ENCODE results near the gene TMEM59L. TPM values are rescaled to one million over a fixed set of nuclear protein-coding genes. Genes with fewer than 3 reads are reported as not detected.
A peak's percentile ranks its signal among the peaks of the same experiment; 100 is the strongest.

TMEM59L gene
- total and polyA plus RNA-seq, 2 of the 13 experiments (the other 11 are each of a cell fraction or from before 2014, with no cell fraction given), result 0.97 to 5.5 TPM

DNA sequence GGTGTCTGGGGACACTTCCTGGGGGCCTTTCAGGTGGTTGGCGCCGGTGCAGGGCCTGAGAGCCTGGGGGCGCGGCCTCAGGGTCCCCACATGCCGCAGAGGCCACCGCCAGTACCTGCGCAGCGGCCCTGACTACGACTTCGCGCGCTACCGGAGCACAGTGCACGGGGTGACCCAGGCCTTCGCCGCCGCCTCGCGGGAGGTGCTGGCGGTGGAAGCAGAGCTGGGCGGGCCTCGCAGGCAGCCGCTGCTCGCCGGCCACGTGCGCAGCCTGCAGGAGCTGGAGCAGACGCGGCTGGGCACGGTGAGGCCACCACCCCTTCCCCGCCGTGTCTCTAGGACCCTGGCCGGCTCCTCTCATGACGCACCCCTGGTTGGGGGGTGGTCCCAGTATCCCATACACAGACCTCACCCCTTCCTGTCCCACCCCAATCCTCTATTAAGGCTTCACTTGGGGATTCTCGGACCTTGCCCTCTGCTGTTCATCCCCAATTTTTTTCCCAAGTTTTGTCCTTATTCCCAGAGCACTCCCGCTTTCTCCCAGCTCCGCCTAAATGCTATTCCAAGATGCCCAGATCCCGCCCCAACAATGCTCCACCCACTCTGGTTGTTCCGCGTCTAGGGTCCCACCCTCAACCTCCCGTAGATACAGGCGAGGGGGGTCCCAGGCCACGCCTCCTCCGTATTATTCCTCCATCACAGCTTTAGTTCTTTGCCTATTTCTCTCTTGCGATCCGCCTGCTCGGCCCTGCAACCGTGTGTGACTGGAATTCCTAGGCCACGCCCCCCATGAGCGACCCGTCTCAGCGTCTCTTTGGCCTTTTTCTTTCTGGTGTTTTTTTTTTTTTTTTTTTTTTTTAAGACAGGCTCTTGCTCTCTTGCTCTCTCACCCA, 23.0 kb upstream of the TMEM59L start (continued):
- TF ChIP-seq NRL (CRISPR knock-in tag; IDR thresholded peaks at IDR 0.05; ENCODE audit: borderline replicate concordance), result peak; percentile 90; the same call in 1 of the 2 replicates
- TF ChIP-seq ZNF484 (CRISPR knock-in tag; IDR thresholded peaks at IDR 0.05; ENCODE audit: borderline replicate concordance, low read depth), result 0 out of 2 replicates have a peak, but pooled peaks have one; percentile 65
- TF ChIP-seq TBP (CRISPR knock-in tag; IDR thresholded peaks at IDR 0.05), result no peak
- TF ChIP-seq ZNF318 (CRISPR knock-in tag; IDR thresholded peaks at IDR 0.05), result peak; percentile 98; the same call in 1 of the 2 replicates
- TF ChIP-seq ZNF773 (CRISPR knock-in tag; IDR thresholded peaks at IDR 0.05; ENCODE audit: borderline replicate concordance), result peak; percentile 96
- 0 out of 2 replicates have a peak, but pooled peaks have one; percentile 46 for TF ChIP-seq ZSCAN5A (CRISPR knock-in tag; IDR thresholded peaks at IDR 0.05; ENCODE audit: borderline replicate concordance)
- TF ChIP-seq AHR (CRISPR knock-in tag; IDR thresholded peaks at IDR 0.05), result peak; percentile 53; the same call in 1 of the 2 replicates
- TF ChIP-seq NPAS2 (CRISPR knock-in tag; IDR thresholded peaks at IDR 0.05; ENCODE audit: borderline replicate concordance), result no peak; the same call in 1 of the 2 replicates
- TF ChIP-seq, protein P1, sequence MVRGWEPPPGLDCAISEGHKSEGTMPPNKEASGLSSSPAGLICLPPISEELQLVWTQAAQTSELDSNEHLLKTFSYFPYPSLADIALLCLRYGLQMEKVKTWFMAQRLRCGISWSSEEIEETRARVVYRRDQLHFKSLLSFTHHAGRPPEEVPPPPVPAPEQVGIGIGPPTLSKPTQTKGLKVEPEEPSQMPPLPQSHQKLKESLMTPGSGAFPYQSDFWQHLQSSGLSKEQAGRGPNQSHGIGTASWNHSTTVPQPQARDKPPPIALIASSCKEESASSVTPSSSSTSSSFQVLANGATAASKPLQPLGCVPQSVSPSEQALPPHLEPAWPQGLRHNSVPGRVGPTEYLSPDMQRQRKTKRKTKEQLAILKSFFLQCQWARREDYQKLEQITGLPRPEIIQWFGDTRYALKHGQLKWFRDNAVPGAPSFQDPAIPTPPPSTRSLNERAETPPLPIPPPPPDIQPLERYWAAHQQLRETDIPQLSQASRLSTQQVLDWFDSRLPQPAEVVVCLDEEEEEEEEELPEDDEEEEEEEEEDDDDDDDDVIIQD (CRISPR knock-in tag; IDR thresholded peaks at IDR 0.05; ENCODE audit: low read depth), result no peak
- TF ChIP-seq ZNF737 (CRISPR knock-in tag; IDR thresholded peaks at IDR 0.05; ENCODE audit: borderline replicate concordance), result no peak
- TF ChIP-seq RBFOX2 (IDR thresholded peaks at IDR 0.05; ENCODE audit: low read depth, low read length), result peak; percentile 10
- peak; percentile 99 for TF ChIP-seq KDM2A (CRISPR knock-in tag; IDR thresholded peaks at IDR 0.05; ENCODE audit: borderline replicate concordance, low read depth)
- peak; percentile 71; the same call in 1 of the 2 replicates for TF ChIP-seq MYPOP (CRISPR knock-in tag; IDR thresholded peaks at IDR 0.05)
- TF ChIP-seq ZSCAN22 (CRISPR knock-in tag; IDR thresholded peaks at IDR 0.05), result no peak; the same call in 1 of the 2 replicates
- TF ChIP-seq ESRRA (CRISPR knock-in tag; IDR thresholded peaks at IDR 0.05; ENCODE audit: low read depth), result peak; percentile 75; the same call in 1 of the 2 replicates
